HUDEP-2 (cell line): ENCODE data around the gene LY6G6F.
"Not testable (repeated sequence)": the region's sequence is repeated elsewhere in the genome, so short reads cannot be mapped to it uniquely, and the experiment has no call there.

Source experiments
- DNase-seq, 76 experiments: peaks; one replicate each; lab custom pipeline; 2025; ENCODE audit not compliant: unreplicated experiment in 76 of 76; lab: John Stamatoyannopoulos, UW

Gene LY6G6F

DNA sequence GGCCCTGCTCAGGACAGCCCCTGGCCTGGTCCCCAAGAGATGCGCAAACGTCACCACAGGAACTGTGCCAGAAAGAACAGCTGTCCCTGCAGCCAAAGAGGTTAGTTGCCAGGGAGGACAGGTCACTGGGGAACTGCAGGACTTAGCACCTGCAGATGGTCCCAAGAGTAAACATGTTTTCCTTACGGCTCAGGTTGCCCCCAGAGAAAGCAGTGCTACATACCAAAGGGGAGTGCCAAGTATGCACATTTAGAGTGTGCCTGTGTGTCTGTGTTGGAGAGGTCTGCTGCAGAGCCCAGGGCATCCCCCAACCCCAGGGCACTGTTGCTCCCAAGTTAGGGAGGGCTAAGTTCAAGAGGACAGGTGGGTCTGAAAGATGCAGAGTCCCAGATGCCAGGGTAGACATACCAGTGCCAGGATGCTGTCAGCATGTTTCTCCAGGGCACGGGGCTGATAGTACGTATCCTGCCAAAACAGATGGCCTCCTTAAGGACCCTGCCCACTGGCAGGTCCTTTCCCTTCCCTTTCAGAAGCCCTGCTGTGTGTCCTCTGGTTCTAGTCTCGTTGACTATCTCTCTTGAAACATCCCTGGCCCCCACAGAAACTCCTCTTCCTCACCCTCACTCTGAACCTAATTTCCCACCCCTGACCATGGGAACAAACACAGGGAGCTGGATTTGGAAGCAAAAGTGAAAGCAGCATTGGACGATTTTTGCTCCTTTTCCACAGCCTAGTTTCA, 4.8 kb upstream of the LY6G6F start:
- DNase-seq = peak in 17 of 76 experiments; percentile 12 to 46 (median 26)

DNA sequence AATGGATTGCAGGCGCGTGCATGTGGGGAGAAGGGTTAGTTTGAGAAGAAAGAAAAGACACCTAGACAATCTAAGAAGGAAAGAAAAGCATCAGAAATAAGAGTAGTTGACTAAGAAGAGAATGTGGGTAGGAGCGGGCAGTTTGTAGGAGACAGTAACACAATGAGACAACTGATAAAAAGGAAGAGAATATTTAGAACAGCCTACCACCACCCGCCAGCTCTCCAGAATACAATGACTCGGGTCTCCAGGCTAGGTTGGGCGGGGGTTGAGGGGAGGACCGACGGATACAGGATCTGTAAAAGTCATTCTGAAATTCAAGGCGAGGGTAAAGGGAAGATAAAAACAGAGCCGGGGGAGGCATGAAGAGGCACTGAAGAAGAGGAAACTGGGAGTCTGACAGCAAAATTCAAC, 4.3 kb upstream of the LY6G6F start:
- DNase-seq = peak in 3 of 76 experiments; percentile 38 to 49 (median 46)

DNA sequence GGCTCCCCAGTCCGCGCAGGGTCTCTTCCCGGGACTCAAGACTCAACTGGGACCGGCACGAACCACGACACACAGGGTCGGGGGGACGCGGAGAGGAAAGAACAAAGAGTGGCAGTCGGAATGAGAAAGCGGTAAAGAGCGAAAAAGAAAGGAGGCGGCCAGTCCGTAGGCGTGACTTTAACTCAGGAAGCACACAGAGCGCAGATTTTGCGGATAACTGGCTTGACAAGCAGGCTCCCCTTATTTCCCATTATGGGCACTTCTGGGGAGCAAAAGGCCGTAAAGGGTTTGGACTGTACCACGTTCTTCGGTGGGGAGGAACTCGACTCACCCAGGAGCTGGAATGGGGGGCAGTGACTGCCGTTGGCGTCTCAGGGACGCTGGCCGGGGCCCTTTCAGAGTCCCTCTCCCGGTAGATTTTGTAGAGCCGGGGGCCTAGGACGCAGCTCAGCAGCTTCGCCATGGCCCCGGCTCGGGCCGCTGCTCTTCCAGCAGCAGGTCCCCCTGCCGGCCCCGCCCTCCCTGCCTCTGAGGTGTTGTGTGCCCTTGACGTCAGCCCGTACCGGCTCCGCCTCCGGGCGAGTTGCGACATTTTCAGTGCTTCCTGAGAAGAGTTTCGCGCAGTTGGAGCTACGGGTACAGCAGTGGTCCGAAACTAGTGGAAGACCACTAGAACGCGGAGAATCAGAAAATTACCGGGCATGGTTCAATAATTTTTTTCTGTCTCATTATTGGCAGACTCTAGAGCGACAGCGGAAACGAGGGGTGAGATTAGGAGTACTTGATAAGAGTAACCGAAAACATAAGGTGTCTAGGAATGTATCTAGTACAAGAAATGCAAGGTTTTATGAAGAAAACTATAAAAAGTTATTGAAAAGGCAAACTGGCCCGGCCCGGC, 3.6 kb upstream of the LY6G6F start, which contains the start of gene ABHD16A:
ABHD16A (minus strand) TSS at position 506 of the 898 bp plus-strand sequence; CDS start at position 463, 43 bp downstream.
- DNase-seq = peak in 75 of 76 experiments; percentile 89 to 100 (median 99)

DNA sequence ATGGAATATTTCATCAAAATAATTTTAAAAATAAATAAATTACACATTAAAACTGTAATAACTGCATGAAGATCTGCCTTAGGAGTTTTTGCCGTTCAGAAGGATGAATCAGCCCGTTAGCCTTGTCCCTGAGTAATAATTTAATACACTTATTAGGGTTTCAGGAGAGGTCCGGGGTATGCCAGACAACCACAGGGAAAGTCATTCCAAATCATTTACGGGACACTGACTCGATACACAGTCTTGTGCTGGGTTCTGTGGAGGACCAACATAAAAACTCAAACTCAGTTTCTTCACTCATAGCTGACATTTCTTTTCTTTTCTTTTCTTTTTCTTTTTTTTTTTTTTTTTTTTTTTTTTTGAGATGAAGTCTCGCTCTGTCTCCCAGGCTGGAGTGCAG, 735 bp upstream of the LY6G6F start:
- no peak for DNase-seq

DNA sequence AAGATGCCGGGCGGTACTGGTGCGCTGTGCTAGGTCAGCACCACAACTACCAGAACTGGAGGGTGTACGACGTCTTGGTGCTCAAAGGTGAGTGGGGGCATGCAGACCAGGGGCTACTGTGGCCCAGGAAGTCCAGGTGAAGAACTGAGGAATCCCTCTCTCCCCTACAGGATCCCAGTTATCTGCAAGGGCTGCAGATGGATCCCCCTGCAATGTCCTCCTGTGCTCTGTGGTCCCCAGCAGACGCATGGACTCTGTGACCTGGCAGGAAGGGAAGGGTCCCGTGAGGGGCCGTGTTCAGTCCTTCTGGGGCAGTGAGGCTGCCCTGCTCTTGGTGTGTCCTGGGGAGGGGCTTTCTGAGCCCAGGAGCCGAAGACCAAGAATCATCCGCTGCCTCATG, 1.0 kb downstream of the LY6G6F start:
- DNase-seq = no peak

DNA sequence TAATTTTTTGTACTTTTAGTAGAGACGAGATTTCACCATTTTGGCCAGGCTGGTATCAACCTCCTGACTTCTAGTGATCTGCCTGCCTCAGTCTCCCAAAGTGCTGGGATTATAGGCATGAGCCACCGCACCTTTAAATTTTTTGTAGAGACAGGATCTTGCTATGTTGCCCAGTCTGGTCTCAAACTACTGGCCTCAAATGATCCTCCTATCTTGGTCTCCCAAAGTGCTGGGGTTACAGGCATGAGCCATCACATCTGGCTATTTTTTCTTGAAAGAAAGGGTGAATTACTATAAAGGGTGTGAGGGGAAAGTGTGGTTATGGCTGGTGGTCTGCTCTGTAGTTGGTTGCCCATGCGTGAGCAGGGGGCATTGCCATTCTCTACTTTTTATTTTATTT, 1.6 kb downstream of the LY6G6F start:
- no peak for DNase-seq

DNA sequence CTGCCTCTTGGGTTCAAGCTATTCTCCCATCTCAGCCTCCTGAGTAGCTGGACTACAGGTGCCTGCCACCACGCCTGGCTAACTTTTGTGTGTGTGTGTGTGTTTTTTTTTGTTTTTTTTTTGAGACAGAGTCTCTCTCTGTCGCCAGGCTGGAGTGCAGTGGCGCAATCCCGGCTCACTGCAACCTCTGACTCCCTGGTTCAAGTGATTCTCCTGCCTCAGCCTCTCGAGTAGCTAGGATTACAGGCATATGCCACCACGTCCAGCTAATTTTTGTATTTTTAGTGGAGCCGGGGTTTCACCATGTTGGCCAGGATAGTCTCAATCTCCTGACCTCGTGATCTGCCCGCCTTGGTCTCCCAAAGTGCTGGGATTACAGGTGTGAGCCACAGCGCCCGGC, 2.5 kb downstream of the LY6G6F start:
- DNase-seq = not testable (repeated sequence)

DNA sequence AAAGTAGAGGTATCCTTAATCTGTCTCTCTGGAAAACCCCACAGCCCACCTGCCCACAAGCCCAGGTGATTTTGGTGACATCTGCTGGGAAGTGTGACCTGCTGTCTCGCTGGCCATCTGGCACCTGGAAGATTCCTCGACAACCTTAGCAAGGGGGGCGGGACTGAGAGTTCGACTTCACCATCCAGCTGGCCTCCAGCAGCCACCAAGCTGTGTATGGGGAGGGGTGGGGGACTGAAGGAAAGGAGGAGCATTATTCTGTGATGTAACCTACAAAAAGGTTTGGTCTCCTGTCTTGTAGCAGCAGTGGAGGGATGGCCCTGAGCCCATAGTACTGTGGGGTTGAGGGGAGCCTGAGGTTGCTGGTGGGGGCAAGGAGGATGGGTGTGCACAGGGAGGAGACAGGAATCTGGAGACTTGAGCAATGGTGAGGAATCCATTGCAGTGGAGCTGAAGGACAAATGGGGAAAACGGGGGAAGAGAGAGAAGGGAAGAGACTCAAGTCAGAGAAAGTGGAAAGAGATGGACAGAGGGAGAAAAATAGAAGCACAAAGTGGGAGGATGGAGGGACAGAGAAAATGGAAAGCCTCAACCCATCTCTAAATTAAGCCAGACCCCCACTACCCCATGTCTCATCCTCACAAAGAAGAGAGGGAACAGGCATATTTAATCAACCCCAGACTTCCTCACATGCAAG, 4.0 kb downstream of the LY6G6F start:
- no peak for DNase-seq

DNA sequence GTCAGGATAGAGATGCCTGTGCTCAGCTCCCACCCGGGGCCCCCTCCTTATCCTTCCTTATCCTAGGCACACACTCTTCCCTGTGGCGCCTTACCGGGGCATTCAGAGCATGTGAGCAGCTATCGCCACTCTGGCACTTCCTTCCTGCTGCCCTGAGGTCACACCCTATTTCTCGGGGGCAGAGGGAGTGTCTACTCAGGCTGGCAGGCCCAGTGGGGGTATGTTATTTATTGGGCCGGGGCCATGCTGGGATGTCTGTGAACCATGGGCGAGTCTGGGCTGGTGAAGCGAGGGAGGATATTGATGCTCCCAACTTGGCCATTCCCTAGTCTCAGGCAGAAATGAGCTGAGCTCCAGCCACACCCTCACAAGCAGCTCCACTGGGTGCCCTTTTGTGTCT, 4.6 kb downstream of the LY6G6F start:
- peak in 65 of 76 experiments; percentile 17 to 78 (median 56) for DNase-seq

DNA sequence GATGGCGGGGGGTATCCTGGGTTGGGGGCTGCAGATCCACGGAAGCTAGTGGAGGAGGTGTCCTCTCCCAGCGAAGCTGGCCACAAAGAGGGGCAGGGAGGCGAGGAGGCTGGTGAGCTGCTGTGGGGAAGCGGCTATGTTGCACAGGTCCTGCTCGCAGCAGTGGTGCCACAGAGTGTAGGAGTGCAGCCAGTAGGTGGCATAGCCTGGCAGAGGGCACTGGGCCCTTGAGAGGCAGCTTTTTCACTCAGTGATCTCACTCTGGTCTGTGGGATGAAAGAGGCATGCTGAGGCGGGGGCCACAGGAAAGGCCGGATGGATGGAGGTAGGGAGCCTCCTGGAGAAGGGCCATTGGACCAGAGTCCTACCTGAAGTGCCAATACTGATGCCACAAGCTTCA, 5.6 kb downstream of the LY6G6F start:
- DNase-seq = peak in 22 of 76 experiments; percentile 5 to 48 (median 28)

DNA sequence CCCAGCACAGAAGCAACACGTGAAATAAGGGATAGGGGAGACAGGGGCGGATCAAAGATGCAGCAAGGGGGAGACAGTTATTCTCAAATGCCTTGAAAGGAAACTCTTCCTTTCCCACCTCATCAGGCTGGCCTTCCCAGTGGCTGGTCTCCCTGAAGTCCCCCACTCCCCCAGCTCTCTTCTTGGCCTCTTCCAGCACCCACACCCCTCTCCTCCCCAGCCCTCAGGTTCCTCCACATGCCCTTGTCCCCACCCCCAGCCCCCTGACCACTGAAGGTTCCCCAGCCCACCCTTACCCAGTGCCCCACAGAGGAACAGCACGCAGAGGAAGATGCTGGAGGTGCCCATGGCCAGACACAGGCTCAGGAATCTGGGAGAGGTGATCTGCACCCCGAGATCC, 6.8 kb downstream of the LY6G6F start:
- no peak for DNase-seq

DNA sequence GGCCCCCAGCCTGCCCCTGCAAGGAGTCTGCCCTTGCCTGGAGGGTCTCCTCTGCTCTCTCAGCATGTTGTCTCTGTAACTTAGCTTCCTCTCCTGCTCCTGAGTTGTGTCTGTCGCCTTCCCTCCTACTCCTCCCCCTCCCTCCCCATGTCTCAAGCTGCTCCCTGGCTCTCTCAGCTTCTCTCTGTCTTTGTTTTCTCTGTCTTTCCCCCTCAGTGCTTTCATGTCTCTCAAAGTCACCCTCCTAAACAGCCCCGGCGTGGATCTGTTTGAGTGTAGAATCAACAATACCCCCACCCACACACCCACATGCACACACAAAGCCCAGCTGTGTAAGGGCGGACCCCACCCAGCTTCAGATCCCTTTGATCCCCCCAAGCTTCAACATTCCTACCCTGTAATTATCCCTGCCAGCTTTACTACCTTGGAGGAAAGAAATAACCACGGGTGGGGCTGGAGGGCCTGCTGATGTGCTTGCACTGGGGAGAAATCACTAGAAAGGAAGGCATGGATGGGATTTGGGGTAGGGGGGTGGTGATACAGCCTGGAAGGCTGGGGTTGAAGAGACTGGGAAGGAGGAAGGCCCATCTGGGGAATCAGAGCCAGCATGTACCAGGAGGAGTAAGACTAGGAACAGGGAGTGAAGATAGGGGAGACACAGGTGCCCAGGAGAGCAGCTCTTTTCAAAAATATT, 7.5 kb downstream of the LY6G6F start:
- DNase-seq = no peak

DNA sequence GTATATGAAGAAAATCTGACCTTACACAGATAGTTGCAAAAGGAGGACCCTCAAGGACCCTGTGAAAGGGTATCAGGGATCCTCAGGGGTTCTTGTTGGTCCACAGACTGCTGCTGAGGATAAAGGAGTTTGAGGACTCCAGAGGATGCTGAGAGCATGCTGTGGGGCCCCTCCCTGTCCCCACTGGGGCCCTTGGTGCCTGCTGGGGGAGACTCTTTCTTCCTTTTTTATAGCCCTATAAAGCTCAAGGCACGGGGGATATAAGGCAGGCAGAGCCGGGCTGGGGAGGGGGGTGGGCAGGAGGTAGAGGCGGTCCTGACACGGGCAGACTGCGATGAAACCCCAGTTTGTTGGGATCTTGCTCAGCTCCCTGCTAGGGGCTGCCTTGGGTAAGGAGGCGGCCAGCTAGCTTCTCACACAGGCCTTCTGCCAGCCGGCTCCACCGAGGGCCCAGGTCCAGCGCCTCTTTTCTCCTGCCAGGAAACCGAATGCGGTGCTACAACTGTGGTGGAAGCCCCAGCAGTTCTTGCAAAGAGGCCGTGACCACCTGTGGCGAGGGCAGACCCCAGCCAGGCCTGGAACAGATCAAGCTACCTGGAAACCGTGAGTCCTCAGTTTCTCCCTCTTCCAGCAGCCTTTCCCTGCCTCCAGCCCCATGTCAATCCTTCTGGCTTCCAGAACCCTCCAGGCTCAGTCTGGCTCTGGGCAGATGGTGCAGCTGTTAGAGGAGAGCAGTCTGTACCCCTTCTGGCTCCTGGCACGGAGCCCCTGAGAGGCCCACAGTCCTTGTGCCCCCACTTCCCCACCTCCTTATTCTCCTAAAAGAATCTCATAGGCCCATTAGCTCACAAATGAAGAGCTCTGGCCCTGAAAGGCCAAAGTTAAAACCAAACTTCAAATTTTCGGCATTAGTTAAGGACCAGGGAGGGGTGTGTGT, 8.6 kb downstream of the LY6G6F start, which contains the start of gene LY6G6D:
LY6G6D (plus strand) TSS at position 327 of the 937 bp plus-strand sequence; CDS start at position 335, 8 bp downstream.
- DNase-seq = no peak

DNA sequence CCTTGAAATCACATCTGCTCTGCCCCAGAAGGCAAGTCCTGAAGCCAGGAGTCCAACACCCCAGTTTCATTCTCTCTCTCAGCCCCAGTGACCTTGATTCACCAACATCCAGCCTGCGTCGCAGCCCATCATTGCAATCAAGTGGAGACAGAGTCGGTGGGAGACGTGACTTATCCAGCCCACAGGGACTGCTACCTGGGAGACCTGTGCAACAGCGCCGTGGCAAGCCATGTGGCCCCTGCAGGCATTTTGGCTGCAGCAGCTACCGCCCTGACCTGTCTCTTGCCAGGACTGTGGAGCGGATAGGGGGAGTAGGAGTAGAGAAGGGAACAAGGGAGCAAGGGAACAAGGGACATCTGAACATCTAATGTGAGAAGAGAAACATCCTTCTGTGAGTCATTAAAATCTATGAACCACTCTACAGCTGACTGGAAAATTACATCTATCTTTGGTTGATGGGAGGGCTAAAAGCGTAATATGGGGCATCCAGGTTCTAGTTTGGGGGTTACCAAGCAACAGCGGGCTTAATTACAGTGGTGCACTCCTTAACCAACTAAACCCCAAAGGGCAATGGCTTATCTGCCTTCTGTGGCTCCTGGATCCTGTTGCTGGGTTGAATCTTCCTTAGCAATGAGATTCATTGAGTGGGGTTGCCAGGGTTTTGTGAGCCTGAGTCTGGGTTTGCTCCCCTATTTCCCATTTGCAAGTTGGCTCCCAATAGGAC, 11.0 kb downstream of the LY6G6F start:
- no peak for DNase-seq

DNA sequence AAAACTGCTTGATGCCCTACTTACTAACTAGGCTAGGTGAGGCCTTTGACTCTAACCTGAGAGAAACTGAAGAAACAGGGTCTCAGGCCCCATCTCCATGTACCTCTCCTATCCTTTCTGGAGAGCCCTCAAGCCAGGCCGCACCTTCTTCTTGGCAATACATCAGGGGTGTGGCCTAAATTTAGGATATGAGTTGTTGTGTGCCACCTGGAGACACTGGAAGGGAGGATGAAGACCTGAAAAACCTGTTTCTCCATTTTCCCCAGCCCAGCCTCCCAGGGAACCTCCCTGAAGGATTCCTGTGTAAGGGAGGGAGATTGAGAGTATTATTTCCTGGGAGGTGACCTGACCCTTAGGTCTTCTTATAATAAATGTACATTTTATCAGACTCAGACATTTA, 11.6 kb downstream of the LY6G6F start:
- no peak for DNase-seq

DNA sequence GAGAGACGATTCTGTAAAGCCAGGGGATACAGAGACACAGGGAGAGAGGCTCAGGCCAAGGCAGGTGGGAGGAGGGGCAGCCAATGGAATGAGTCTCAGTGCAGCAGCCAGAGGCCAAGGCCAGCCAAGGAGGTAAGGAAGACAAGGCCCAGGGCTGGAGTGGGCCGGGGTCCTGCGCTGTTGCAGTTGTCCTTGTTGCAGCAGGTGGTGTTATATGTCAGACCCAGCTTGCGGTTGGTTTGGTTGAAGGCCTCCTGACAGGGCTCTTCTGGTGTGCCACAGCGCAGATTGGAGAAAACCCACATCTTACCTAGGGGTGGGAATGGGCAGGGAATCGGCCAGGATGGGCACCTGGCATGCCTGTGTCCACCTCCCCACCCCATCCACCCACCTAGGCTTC, 12.3 kb downstream of the LY6G6F start:
- DNase-seq = no peak

DNA sequence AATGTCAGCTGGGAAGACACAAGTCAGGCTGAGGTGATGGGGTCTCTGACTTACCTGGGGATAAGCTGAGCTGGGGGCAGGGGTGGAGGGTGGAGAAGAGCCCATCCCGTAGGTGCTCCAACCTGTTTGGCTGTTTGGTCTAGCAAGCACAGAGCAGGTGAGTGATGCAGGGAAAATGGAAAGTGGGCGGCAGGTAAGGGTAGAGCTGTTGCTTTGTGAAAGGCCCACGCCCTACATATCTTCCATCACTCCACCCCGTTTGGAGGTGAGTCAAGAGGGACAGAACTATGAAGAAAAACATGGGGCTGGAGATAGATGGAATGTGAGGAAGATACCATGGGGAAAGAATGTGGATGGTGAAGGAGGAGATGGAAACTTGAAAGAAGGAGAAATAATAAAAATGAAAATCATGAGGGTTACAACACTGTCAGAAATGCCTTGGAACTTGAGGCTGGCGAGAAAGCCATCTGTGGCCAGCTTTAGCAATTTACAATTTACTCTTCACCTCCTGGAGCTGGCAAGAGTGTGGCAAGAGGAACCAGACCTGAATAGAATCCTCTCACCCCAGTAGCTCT, 13.6 kb downstream of the LY6G6F start:
- no peak for DNase-seq

DNA sequence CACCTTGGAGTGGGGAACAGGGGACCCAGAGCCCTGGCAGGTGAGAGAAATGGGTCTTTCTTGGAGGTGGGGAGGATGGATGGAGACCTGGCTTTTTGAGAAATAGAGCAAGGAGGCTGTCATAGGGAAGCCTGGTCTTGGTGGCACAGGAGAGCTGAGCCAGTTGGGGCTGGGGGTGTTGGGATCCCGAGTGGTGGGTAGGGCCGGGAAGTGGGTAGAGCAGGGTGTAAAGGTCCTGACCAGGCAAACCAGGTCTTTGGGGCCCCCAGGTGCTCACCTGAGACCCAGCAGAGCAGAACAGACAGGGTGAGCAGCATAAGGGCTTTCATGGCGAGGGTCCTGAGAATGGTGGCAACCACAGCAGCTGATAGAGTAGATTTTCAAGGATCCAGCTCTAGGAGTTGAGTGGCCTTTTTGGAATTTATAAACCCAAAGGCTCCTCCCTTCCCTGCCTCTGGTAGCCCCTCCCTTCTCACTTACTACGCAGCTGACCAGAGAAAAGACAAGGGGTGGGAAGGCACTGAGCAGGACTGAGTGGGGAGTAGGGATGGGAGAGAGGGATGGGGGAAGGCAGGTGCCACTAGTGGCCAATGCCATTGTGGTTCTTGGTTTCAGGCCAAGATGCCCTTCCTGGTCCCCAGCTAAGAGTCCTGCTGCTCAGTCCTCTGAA, 14.8 kb downstream of the LY6G6F start, which contains the start of gene LY6G6C:
LY6G6C (minus strand) TSS at position 396 of the 670 bp plus-strand sequence; CDS start at position 329, 67 bp downstream.
- DNase-seq = no peak
